ENCODE data around the gene SCG5. TPM values are rescaled to one million over a fixed set of nuclear protein-coding genes. Genes with fewer than 3 reads are reported as not detected.
A peak's percentile ranks its signal among the peaks of the same experiment; 100 is the strongest.

The SCG5 gene
- total and polyA plus RNA-seq, 2 donors (not counting 1 experiment from before 2014, with no cell fraction given): 27.8 to 39.8 TPM

- H3K9me3 ChIP-seq (ENCODE audit: control insufficient read depth, insufficient read depth, low read depth, low read length): no peaks in the 10 kb centered on the region
- H3K27me3 ChIP-seq (ENCODE audit: control insufficient read depth, insufficient read depth, low read length): no peaks in the 10 kb centered on the region
- H3K4me1 ChIP-seq (ENCODE audit: control insufficient read depth, extremely low read depth, insufficient read depth, low read length): no peaks in the 10 kb centered on the region
- no peak for DNase-seq (ENCODE audit: low read depth in 2 of 2)
- TF ChIP-seq, protein P1, sequence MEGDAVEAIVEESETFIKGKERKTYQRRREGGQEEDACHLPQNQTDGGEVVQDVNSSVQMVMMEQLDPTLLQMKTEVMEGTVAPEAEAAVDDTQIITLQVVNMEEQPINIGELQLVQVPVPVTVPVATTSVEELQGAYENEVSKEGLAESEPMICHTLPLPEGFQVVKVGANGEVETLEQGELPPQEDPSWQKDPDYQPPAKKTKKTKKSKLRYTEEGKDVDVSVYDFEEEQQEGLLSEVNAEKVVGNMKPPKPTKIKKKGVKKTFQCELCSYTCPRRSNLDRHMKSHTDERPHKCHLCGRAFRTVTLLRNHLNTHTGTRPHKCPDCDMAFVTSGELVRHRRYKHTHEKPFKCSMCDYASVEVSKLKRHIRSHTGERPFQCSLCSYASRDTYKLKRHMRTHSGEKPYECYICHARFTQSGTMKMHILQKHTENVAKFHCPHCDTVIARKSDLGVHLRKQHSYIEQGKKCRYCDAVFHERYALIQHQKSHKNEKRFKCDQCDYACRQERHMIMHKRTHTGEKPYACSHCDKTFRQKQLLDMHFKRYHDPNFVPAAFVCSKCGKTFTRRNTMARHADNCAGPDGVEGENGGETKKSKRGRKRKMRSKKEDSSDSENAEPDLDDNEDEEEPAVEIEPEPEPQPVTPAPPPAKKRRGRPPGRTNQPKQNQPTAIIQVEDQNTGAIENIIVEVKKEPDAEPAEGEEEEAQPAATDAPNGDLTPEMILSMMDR (conservative IDR thresholded peaks at IDR 0.05 in 1 of 2, IDR thresholded peaks at IDR 0.05 in 1 of 2; ENCODE audit: low read depth in 1 of 2, low read length in 2 of 2): no peak
- TF ChIP-seq EZH2 (IDR thresholded peaks at IDR 0.05; ENCODE audit: low read length, missing control alignments): no peak
- H3K4me2 ChIP-seq (ENCODE audit: extremely low read depth, insufficient read depth, low read length): no peak overlapping the region
- no peaks in the 10 kb centered on the region for H3K36me3 ChIP-seq (ENCODE audit: control insufficient read depth, insufficient read depth, low read length)
- H3K27ac ChIP-seq (ENCODE audit: insufficient read depth, low read length): no peak overlapping the region
- no peak overlapping the region for H3K4me3 ChIP-seq (replicated peaks in 1 of 4; ENCODE audit: control extremely low read depth in 1 of 4, insufficient read depth in 1 of 4, low read depth in 3 of 4, low read length in 4 of 4)
- H2AFZ ChIP-seq (ENCODE audit: low read length): no peak overlapping the region
- no peak overlapping the region for H3K9ac ChIP-seq (ENCODE audit: insufficient read depth, low read length)
- H3K79me2 ChIP-seq (ENCODE audit: control insufficient read depth, insufficient read depth, low read length): no peaks in the 10 kb centered on the region
- H4K20me1 ChIP-seq (ENCODE audit: control insufficient read depth, extremely low read depth, insufficient read depth, low read length): no peaks in the 10 kb centered on the region
These were observed 50.8 kb downstream of the SCG5 start for GRCh38 chr15:32692286-32692685.

GRCh38 chr15:32694222-32694983, 52.9 kb downstream of the SCG5 start:
- Histone ChIP-seq H4K20me1 (ENCODE audit: control insufficient read depth, extremely low read depth, insufficient read depth, low read length) (no peaks in the 10 kb centered on the region), H3K4me1 (ENCODE audit: control insufficient read depth, extremely low read depth, insufficient read depth, low read length) (no peaks in the 10 kb centered on the region), H2AFZ (ENCODE audit: low read length) (no peak overlapping the region), H3K36me3 (ENCODE audit: control insufficient read depth, insufficient read depth, low read length) (no peaks in the 10 kb centered on the region), H3K79me2 (ENCODE audit: control insufficient read depth, insufficient read depth, low read length) (no peaks in the 10 kb centered on the region), H3K27me3 (ENCODE audit: control insufficient read depth, insufficient read depth, low read length) (no peaks in the 10 kb centered on the region), H3K9me3 (ENCODE audit: control insufficient read depth, insufficient read depth, low read depth, low read length) (no peaks in the 10 kb centered on the region), H3K27ac (ENCODE audit: insufficient read depth, low read length) (no peak overlapping the region), H3K4me3 (replicated peaks in 1 of 4; ENCODE audit: control extremely low read depth in 1 of 4, insufficient read depth in 1 of 4, low read depth in 3 of 4, low read length in 4 of 4) (no peak overlapping the region), H3K9ac (ENCODE audit: insufficient read depth, low read length) (no peak overlapping the region), H3K4me2 (ENCODE audit: extremely low read depth, insufficient read depth, low read length) (no peak overlapping the region)
- no peak for DNase-seq (ENCODE audit: low read depth in 2 of 2)
- TF ChIP-seq EZH2 (IDR thresholded peaks at IDR 0.05; ENCODE audit: low read length, missing control alignments): no peak
- TF ChIP-seq, protein P1 (conservative IDR thresholded peaks at IDR 0.05 in 1 of 2, IDR thresholded peaks at IDR 0.05 in 1 of 2; ENCODE audit: low read depth in 1 of 2, low read length in 2 of 2): no peak

DNA sequence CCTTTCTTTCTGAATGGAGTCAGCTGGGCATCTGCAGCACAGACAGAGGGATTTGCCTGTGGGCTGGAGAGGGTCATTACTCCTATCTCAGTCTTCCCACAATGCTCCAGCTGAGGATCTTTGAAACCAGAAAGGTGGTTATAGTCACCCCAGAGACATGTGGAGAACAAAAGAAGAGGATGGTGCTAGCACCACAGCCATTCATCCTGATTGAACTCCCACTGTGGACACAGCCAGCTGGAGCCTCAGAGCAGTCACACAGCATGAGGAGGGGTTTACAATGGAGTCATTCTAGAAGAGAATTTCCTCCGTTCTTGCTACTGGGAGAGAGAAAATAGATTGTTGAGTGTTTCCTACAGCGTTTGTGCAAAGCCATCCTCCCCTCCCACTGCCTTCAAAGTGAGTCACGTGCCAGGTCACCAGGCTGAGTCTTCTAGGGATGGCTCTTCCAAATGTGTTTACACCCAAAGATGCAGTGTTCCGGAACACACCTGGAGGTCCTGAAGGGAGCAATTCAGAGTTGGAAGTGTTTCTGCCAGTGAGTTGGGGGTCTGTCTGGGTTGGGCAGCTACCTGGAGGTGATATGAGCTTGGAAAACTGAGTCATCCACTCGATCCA, 57.4 kb downstream of the SCG5 start:
- Histone ChIP-seq H3K27ac (ENCODE audit: insufficient read depth, low read length) (no peak overlapping the region), H3K27me3 (ENCODE audit: control insufficient read depth, insufficient read depth, low read length) (no peaks in the 10 kb centered on the region), H3K9me3 (ENCODE audit: control insufficient read depth, insufficient read depth, low read depth, low read length) (no peaks in the 10 kb centered on the region), H3K79me2 (ENCODE audit: control insufficient read depth, insufficient read depth, low read length) (no peaks in the 10 kb centered on the region), H3K9ac (ENCODE audit: insufficient read depth, low read length) (no peak overlapping the region), H3K4me2 (ENCODE audit: extremely low read depth, insufficient read depth, low read length) (no peak overlapping the region), H2AFZ (ENCODE audit: low read length) (no peak overlapping the region), H4K20me1 (ENCODE audit: control insufficient read depth, extremely low read depth, insufficient read depth, low read length) (no peaks in the 10 kb centered on the region), H3K4me3 (replicated peaks in 1 of 4; ENCODE audit: control extremely low read depth in 1 of 4, insufficient read depth in 1 of 4, low read depth in 3 of 4, low read length in 4 of 4) (no peak overlapping the region), H3K4me1 (ENCODE audit: control insufficient read depth, extremely low read depth, insufficient read depth, low read length) (no peaks in the 10 kb centered on the region), H3K36me3 (ENCODE audit: control insufficient read depth, insufficient read depth, low read length) (no peaks in the 10 kb centered on the region)
- peak in 1 of 2 donors; percentile 62 for DNase-seq (ENCODE audit: low read depth in 2 of 2)
- TF ChIP-seq, protein P1 (conservative IDR thresholded peaks at IDR 0.05 in 1 of 2, IDR thresholded peaks at IDR 0.05 in 1 of 2; ENCODE audit: low read depth in 1 of 2, low read length in 2 of 2): no peak
- no peak for TF ChIP-seq EZH2 (IDR thresholded peaks at IDR 0.05; ENCODE audit: low read length, missing control alignments)
